Ectodermal cell (in vitro differentiated cells): ENCODE measurements around the gene SLC25A21.

ENCODE experiments used
- H3K27ac ChIP-seq: 2 replicates; pipeline ENCODE4 v1.7.0; 2013; ENCODE audit warnings: mild to moderate bottlenecking, low read depth, low read length; ENCODE audit not compliant: insufficient read depth, poor library complexity, severe bottlenecking
- H3K27me3 ChIP-seq: 2 replicates; pipeline ENCODE4 v1.7.0; 2013; ENCODE audit warnings: mild to moderate bottlenecking, low read length; ENCODE audit not compliant: insufficient read depth, control insufficient read depth, poor library complexity, severe bottlenecking
- H3K36me3 ChIP-seq: one replicate; pipeline ENCODE4 v1.7.0; 2013; ENCODE audit warnings: low read length; ENCODE audit not compliant: control insufficient read depth, insufficient read depth
- H3K4me1 ChIP-seq: one replicate; pipeline ENCODE4 v1.7.0; 2013; ENCODE audit warnings: low read length; ENCODE audit not compliant: control insufficient read depth, insufficient read depth
- H3K4me3 ChIP-seq: 2 replicates; pipeline ENCODE4 v1.7.0; 2013; ENCODE audit warnings: low read depth, low read length, control low read depth; ENCODE audit not compliant: insufficient read depth
- H3K9me3 ChIP-seq: 2 replicates; pipeline ENCODE4 v1.7.0; 2013; ENCODE audit warnings: mild to moderate bottlenecking, low read length, moderate library complexity; ENCODE audit not compliant: control insufficient read depth
- WGBS, 2 experiments: methylation state at CpG; one replicate each; pipeline ENCODE4 v1.1.7; 2013; ENCODE audit warnings: missing lambda C conversion rate in 2 of 2; 5-methylcytosine and 5-hydroxymethylcytosine counted together

SLC25A21 gene

GRCh38 chr14:37051680-37052079 is 120.7 kb downstream of the SLC25A21 start:
- Histone ChIP-seq H3K36me3 (no peaks in the 10 kb centered on the region), H3K9me3 (no peaks in the 10 kb centered on the region), H3K4me3 (no peak overlapping the region), H3K27ac (no peak overlapping the region), H3K4me1 (no peaks in the 10 kb centered on the region), H3K27me3 (no peaks in the 10 kb centered on the region)
- 85 to 93% methylated on average over 5 of the region's 5 CpGs for WGBS, 2 experiments

GRCh38 chr14:37051153-37051552 is 121.3 kb downstream of the SLC25A21 start:
- Histone ChIP-seq H3K36me3 (no peaks in the 10 kb centered on the region), H3K27me3 (no peaks in the 10 kb centered on the region), H3K9me3 (no peaks in the 10 kb centered on the region), H3K27ac (no peak overlapping the region), H3K4me1 (no peaks in the 10 kb centered on the region), H3K4me3 (no peak overlapping the region)
- WGBS, 2 experiments = 84 to 100% methylated on average over 1 of the region's 2 CpGs

- H3K27me3 ChIP-seq = no peaks in the 10 kb centered on the region
- no peak overlapping the region for H3K27ac ChIP-seq
- no peaks in the 10 kb centered on the region for H3K9me3 ChIP-seq
- H3K4me1 ChIP-seq = no peaks in the 10 kb centered on the region
- H3K36me3 ChIP-seq = no peaks in the 10 kb centered on the region
- H3K4me3 ChIP-seq = no peak overlapping the region
Measured at GRCh38 chr14:37048666-37049071, 123.7 kb downstream of the SLC25A21 start.

GRCh38 chr14:37047996-37048395 is 124.4 kb downstream of the SLC25A21 start:
- Histone ChIP-seq H3K27ac (no peak overlapping the region), H3K4me1 (no peaks in the 10 kb centered on the region), H3K9me3 (no peaks in the 10 kb centered on the region), H3K36me3 (no peaks in the 10 kb centered on the region), H3K4me3 (no peak overlapping the region), H3K27me3 (no peaks in the 10 kb centered on the region)
- WGBS, 2 experiments = 93 to 96% methylated on average over 4 of the region's 4 CpGs

GRCh38 chr14:37047226-37047625 is 125.2 kb downstream of the SLC25A21 start:
- H3K4me3 ChIP-seq = no peak overlapping the region
- no peak overlapping the region for H3K27ac ChIP-seq
- H3K27me3 ChIP-seq = no peaks in the 10 kb centered on the region
- no peaks in the 10 kb centered on the region for H3K9me3 ChIP-seq
- no peaks in the 10 kb centered on the region for H3K36me3 ChIP-seq
- 96 to 99% methylated on average over 4 of the region's 4 CpGs for WGBS, 2 experiments
- H3K4me1 ChIP-seq = no peaks in the 10 kb centered on the region

GRCh38 chr14:37046815-37047214 is 125.6 kb downstream of the SLC25A21 start:
- no peaks in the 10 kb centered on the region for H3K36me3 ChIP-seq
- H3K27ac ChIP-seq = no peak overlapping the region
- H3K4me3 ChIP-seq = no peak overlapping the region
- no peaks in the 10 kb centered on the region for H3K9me3 ChIP-seq
- whole genome bisulfite sequencing, 2 experiments = 88 to 97% methylated on average over 2 of the region's 2 CpGs
- H3K4me1 ChIP-seq = no peaks in the 10 kb centered on the region
- H3K27me3 ChIP-seq = no peaks in the 10 kb centered on the region

GRCh38 chr14:37045340-37046061 is 126.9 kb downstream of the SLC25A21 start:
- Histone ChIP-seq H3K9me3 (no peaks in the 10 kb centered on the region), H3K27me3 (no peaks in the 10 kb centered on the region), H3K27ac (no peak overlapping the region), H3K4me3 (no peak overlapping the region), H3K4me1 (no peaks in the 10 kb centered on the region), H3K36me3 (no peaks in the 10 kb centered on the region)
- WGBS, 2 experiments = 87 to 91% methylated on average over 5 of the region's 5 CpGs

- no peak overlapping the region for H3K27ac ChIP-seq
- H3K36me3 ChIP-seq = no peaks in the 10 kb centered on the region
- WGBS, 2 experiments = 91 to 93% methylated on average over 2 to 3 of the region's 3 CpGs
- H3K27me3 ChIP-seq = no peaks in the 10 kb centered on the region
- no peaks in the 10 kb centered on the region for H3K4me1 ChIP-seq
- no peak overlapping the region for H3K4me3 ChIP-seq
- H3K9me3 ChIP-seq = no peaks in the 10 kb centered on the region
Measured at GRCh38 chr14:37037636-37038387, 134.6 kb downstream of the SLC25A21 start.

- H3K27ac ChIP-seq = no peak overlapping the region
- no peaks in the 10 kb centered on the region for H3K36me3 ChIP-seq
- H3K27me3 ChIP-seq = no peaks in the 10 kb centered on the region
- WGBS, 2 experiments = 91 to 98% methylated on average over 4 of the region's 4 CpGs
- no peak overlapping the region for H3K4me3 ChIP-seq
- H3K9me3 ChIP-seq = no peaks in the 10 kb centered on the region
- H3K4me1 ChIP-seq = no peaks in the 10 kb centered on the region
Measured at GRCh38 chr14:37036669-37037341, 135.6 kb downstream of the SLC25A21 start.

- 92 to 94% methylated on average over 2 of the region's 2 CpGs for WGBS, 2 experiments
- H3K36me3 ChIP-seq = no peaks in the 10 kb centered on the region
- no peaks in the 10 kb centered on the region for H3K27me3 ChIP-seq
- no peak overlapping the region for H3K27ac ChIP-seq
- no peaks in the 10 kb centered on the region for H3K4me1 ChIP-seq
- no peak overlapping the region for H3K4me3 ChIP-seq
- H3K9me3 ChIP-seq = no peaks in the 10 kb centered on the region
Measured at GRCh38 chr14:37035401-37035800, 137.0 kb downstream of the SLC25A21 start.
